Measurements from ENCODE around the gene PALD1. TPM values are rescaled to one million over a fixed set of nuclear protein-coding genes. Genes with fewer than 3 reads are reported as not detected.

The PALD1 gene
- total RNA-seq, 2 donors from 2014 or later: 17.3 to 19.7 TPM

- 76% methylated on average over 4 of the region's 4 CpGs; no CpG with 5 or more reads in 1 of the 2 experiments for WGBS, 2 experiments (ENCODE audit: insufficient coverage in 1 of 2, insufficient read length in 1 of 2)
- DNase-seq: no peak
- Mint-ChIP-seq H3K4me1 (peaks cover 13% of the 10 kb centered on the region), H3K36me3 (ENCODE audit: low read depth) (peaks cover 5% of the 10 kb centered on the region), H3K9me3 (no peaks in the 10 kb centered on the region), H3K4me3 (no peak overlapping the region), H3K27ac (peak overlapping the region; percentile 45), H3K27me3 (ENCODE audit: insufficient read depth) (no peaks in the 10 kb centered on the region)
- TF ChIP-seq, protein P1, sequence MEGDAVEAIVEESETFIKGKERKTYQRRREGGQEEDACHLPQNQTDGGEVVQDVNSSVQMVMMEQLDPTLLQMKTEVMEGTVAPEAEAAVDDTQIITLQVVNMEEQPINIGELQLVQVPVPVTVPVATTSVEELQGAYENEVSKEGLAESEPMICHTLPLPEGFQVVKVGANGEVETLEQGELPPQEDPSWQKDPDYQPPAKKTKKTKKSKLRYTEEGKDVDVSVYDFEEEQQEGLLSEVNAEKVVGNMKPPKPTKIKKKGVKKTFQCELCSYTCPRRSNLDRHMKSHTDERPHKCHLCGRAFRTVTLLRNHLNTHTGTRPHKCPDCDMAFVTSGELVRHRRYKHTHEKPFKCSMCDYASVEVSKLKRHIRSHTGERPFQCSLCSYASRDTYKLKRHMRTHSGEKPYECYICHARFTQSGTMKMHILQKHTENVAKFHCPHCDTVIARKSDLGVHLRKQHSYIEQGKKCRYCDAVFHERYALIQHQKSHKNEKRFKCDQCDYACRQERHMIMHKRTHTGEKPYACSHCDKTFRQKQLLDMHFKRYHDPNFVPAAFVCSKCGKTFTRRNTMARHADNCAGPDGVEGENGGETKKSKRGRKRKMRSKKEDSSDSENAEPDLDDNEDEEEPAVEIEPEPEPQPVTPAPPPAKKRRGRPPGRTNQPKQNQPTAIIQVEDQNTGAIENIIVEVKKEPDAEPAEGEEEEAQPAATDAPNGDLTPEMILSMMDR (conservative IDR thresholded peaks at IDR 0.05): no peak
- Histone ChIP-seq H3K27ac (ENCODE audit: low read depth, low read length) (no peak overlapping the region), H3K9me3 (ENCODE audit: control insufficient read depth, low read length) (no peaks in the 10 kb centered on the region), H3K9ac (ENCODE audit: extremely low read depth, low read length, poor library complexity, severe bottlenecking) (no peak overlapping the region), H3K27me3 (ENCODE audit: control insufficient read depth, insufficient read depth, low read length, poor library complexity, severe bottlenecking) (no peaks in the 10 kb centered on the region), H3K4me1 (ENCODE audit: control insufficient read depth, insufficient read depth, low read length) (no peaks in the 10 kb centered on the region), H3K4me3 (ENCODE audit: low read length) (no peak overlapping the region), H3K36me3 (ENCODE audit: control insufficient read depth, insufficient read depth, low read length) (no peaks in the 10 kb centered on the region)
These were observed 22.3 kb downstream of the PALD1 start for GRCh38 chr10:70500812-70501301.

GRCh38 chr10:70502406-70502805 is 23.8 kb downstream of the PALD1 start:
- WGBS, 2 experiments (ENCODE audit: insufficient coverage in 1 of 2, insufficient read length in 1 of 2): 80 to 95% methylated on average over 1 to 3 of the region's 3 CpGs
- Mint-ChIP-seq H3K27ac (no peak overlapping the region), H3K27me3 (ENCODE audit: insufficient read depth) (no peaks in the 10 kb centered on the region), H3K9me3 (no peaks in the 10 kb centered on the region), H3K4me1 (peaks cover 16% of the 10 kb centered on the region), H3K36me3 (ENCODE audit: low read depth) (no peaks in the 10 kb centered on the region), H3K4me3 (no peak overlapping the region)
- H3K27me3 ChIP-seq (ENCODE audit: control insufficient read depth, insufficient read depth, low read length, poor library complexity, severe bottlenecking): no peaks in the 10 kb centered on the region
- no peaks in the 10 kb centered on the region for H3K4me1 ChIP-seq (ENCODE audit: control insufficient read depth, insufficient read depth, low read length)
- no peaks in the 10 kb centered on the region for H3K9me3 ChIP-seq (ENCODE audit: control insufficient read depth, low read length)
- no peaks in the 10 kb centered on the region for H3K36me3 ChIP-seq (ENCODE audit: control insufficient read depth, insufficient read depth, low read length)
- no peak overlapping the region for H3K27ac ChIP-seq (ENCODE audit: low read depth, low read length)
- DNase-seq: no peak
- TF ChIP-seq, protein P1 (conservative IDR thresholded peaks at IDR 0.05): no peak
- no peak overlapping the region for H3K9ac ChIP-seq (ENCODE audit: extremely low read depth, low read length, poor library complexity, severe bottlenecking)
- no peak overlapping the region for H3K4me3 ChIP-seq (ENCODE audit: low read length)

- H3K4me3 Mint-ChIP-seq: no peak overlapping the region
- Histone ChIP-seq H3K4me3 (ENCODE audit: low read length) (no peak overlapping the region), H3K36me3 (ENCODE audit: control insufficient read depth, insufficient read depth, low read length) (no peaks in the 10 kb centered on the region), H3K9ac (ENCODE audit: extremely low read depth, low read length, poor library complexity, severe bottlenecking) (no peak overlapping the region), H3K9me3 (ENCODE audit: control insufficient read depth, low read length) (no peaks in the 10 kb centered on the region), H3K4me1 (ENCODE audit: control insufficient read depth, insufficient read depth, low read length) (no peaks in the 10 kb centered on the region), H3K27ac (ENCODE audit: low read depth, low read length) (no peak overlapping the region), H3K27me3 (ENCODE audit: control insufficient read depth, insufficient read depth, low read length, poor library complexity, severe bottlenecking) (no peaks in the 10 kb centered on the region)
- no peaks in the 10 kb centered on the region for H3K36me3 Mint-ChIP-seq (ENCODE audit: low read depth)
- H3K27me3 Mint-ChIP-seq (ENCODE audit: insufficient read depth): no peaks in the 10 kb centered on the region
- DNase-seq: no peak
- WGBS, 2 experiments (ENCODE audit: insufficient coverage in 1 of 2, insufficient read length in 1 of 2): 92 to 95% methylated on average over 2 to 7 of the region's 7 CpGs
- H3K4me1 Mint-ChIP-seq: peaks cover 19% of the 10 kb centered on the region
- no peaks in the 10 kb centered on the region for H3K9me3 Mint-ChIP-seq
- no peak overlapping the region for H3K27ac Mint-ChIP-seq
- TF ChIP-seq, protein P1 (conservative IDR thresholded peaks at IDR 0.05): no peak
These were observed 25.2 kb downstream of the PALD1 start for GRCh38 chr10:70503776-70504175.
